ENCODE data around the gene RETREG1.

DNA sequence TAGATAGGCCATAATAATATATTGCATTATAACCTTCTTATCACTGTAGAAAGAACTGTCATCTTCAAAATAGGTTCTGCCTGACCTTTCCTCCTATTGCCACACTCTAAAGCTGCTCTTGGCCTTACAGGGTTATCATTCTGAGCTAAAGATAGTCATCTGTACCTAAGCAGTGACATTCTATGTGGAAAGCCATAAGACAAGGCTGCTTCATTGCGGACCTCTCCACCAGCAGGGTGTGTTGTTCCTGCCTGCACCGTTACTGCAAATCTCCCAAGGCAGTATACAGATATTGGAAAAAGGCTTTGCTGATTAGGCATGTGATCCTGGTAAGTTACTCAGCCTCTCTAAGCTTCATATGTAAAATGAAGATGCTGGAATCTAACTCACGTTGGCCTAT, 159.3 kb downstream of the RETREG1 start:
- no peak for TF ChIP-seq POLR2AphosphoS5 (IDR thresholded peaks at IDR 0.05)
- TF ChIP-seq, protein P1, sequence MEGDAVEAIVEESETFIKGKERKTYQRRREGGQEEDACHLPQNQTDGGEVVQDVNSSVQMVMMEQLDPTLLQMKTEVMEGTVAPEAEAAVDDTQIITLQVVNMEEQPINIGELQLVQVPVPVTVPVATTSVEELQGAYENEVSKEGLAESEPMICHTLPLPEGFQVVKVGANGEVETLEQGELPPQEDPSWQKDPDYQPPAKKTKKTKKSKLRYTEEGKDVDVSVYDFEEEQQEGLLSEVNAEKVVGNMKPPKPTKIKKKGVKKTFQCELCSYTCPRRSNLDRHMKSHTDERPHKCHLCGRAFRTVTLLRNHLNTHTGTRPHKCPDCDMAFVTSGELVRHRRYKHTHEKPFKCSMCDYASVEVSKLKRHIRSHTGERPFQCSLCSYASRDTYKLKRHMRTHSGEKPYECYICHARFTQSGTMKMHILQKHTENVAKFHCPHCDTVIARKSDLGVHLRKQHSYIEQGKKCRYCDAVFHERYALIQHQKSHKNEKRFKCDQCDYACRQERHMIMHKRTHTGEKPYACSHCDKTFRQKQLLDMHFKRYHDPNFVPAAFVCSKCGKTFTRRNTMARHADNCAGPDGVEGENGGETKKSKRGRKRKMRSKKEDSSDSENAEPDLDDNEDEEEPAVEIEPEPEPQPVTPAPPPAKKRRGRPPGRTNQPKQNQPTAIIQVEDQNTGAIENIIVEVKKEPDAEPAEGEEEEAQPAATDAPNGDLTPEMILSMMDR (IDR thresholded peaks at IDR 0.05), result no peak
- TF ChIP-seq POLR2A (IDR thresholded peaks at IDR 0.05), result no peak
